ENCODE measurements around the gene SNAP25. TPM values are rescaled to one million over a fixed set of nuclear protein-coding genes. Genes with fewer than 3 reads are reported as not detected.

The SNAP25 gene
- total RNA-seq, 2 donors from 2014 or later, result 1.3 to 4.7 TPM

- Histone ChIP-seq H3K4me3 (no peak overlapping the region), H3K4me1 (ENCODE audit: control insufficient read depth in 1 of 2, low read depth in 2 of 2) (no peaks in the 10 kb centered on the region), H3K27me3 (replicated peaks; ENCODE audit: insufficient read depth) (no peaks in the 10 kb centered on the region), H3K27ac (no peak overlapping the region), H3K36me3 (no peaks in the 10 kb centered on the region), H3K9me3 (no peaks in the 10 kb centered on the region)
- ATAC-seq (ENCODE audit: insufficient number of reproducible peaks, low FRiP score, low read depth) (no peak), DNase-seq (ENCODE audit: low spot score) (no peak)
- TF ChIP-seq, protein P1, sequence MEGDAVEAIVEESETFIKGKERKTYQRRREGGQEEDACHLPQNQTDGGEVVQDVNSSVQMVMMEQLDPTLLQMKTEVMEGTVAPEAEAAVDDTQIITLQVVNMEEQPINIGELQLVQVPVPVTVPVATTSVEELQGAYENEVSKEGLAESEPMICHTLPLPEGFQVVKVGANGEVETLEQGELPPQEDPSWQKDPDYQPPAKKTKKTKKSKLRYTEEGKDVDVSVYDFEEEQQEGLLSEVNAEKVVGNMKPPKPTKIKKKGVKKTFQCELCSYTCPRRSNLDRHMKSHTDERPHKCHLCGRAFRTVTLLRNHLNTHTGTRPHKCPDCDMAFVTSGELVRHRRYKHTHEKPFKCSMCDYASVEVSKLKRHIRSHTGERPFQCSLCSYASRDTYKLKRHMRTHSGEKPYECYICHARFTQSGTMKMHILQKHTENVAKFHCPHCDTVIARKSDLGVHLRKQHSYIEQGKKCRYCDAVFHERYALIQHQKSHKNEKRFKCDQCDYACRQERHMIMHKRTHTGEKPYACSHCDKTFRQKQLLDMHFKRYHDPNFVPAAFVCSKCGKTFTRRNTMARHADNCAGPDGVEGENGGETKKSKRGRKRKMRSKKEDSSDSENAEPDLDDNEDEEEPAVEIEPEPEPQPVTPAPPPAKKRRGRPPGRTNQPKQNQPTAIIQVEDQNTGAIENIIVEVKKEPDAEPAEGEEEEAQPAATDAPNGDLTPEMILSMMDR (IDR thresholded peaks at IDR 0.05), result no peak
These were observed 120.0 kb downstream of the SNAP25 start for GRCh38 chr20:10338426-10339180.

GRCh38 chr20:10339609-10340008 is 121.0 kb downstream of the SNAP25 start:
- H3K4me3 ChIP-seq, result no peak overlapping the region
- no peaks in the 10 kb centered on the region for H3K4me1 ChIP-seq (ENCODE audit: control insufficient read depth in 1 of 2, low read depth in 2 of 2)
- H3K9me3 ChIP-seq, result no peaks in the 10 kb centered on the region
- H3K36me3 ChIP-seq, result no peaks in the 10 kb centered on the region
- TF ChIP-seq, protein P1 (IDR thresholded peaks at IDR 0.05), result no peak
- ATAC-seq (ENCODE audit: insufficient number of reproducible peaks, low FRiP score, low read depth) (no peak), DNase-seq (ENCODE audit: low spot score) (no peak)
- no peak overlapping the region for H3K27ac ChIP-seq
- no peaks in the 10 kb centered on the region for H3K27me3 ChIP-seq (replicated peaks; ENCODE audit: insufficient read depth)

GRCh38 chr20:10342152-10342551 is 123.5 kb downstream of the SNAP25 start:
- no peak overlapping the region for H3K4me3 ChIP-seq
- no peak overlapping the region for H3K27ac ChIP-seq
- no peaks in the 10 kb centered on the region for H3K36me3 ChIP-seq
- DNase-seq (ENCODE audit: low spot score) (no peak), ATAC-seq (ENCODE audit: insufficient number of reproducible peaks, low FRiP score, low read depth) (no peak)
- H3K27me3 ChIP-seq (replicated peaks; ENCODE audit: insufficient read depth), result no peaks in the 10 kb centered on the region
- H3K9me3 ChIP-seq, result no peaks in the 10 kb centered on the region
- H3K4me1 ChIP-seq (ENCODE audit: control insufficient read depth in 1 of 2, low read depth in 2 of 2), result no peaks in the 10 kb centered on the region
- TF ChIP-seq, protein P1 (IDR thresholded peaks at IDR 0.05), result no peak

DNA sequence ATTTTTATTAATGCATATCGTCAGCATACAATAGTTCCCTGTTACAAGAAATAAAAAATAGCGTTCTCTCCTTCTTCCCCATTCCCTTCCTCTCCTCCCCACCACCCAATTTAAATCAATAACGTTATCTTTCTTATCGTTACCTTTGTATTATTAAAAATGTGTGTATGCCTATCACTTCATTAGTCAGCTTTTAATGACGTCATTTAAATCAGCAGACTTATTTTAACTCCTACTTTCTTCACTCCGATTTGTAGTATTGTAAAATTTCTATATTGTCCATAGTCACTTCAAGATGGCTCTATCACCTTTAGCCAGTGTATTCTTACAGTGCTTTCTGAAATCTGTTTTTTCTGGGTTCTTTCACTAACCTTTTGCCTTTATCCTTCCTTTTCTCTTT is 126.3 kb downstream of the SNAP25 start:
- Histone ChIP-seq H3K27ac (no peak overlapping the region), H3K27me3 (replicated peaks; ENCODE audit: insufficient read depth) (no peaks in the 10 kb centered on the region), H3K36me3 (no peaks in the 10 kb centered on the region), H3K9me3 (no peaks in the 10 kb centered on the region), H3K4me3 (no peak overlapping the region), H3K4me1 (ENCODE audit: control insufficient read depth in 1 of 2, low read depth in 2 of 2) (no peaks in the 10 kb centered on the region)
- TF ChIP-seq, protein P1 (IDR thresholded peaks at IDR 0.05), result no peak
- no peak for ATAC-seq (ENCODE audit: insufficient number of reproducible peaks, low FRiP score, low read depth)
- DNase-seq (ENCODE audit: low spot score), result no peak

DNA sequence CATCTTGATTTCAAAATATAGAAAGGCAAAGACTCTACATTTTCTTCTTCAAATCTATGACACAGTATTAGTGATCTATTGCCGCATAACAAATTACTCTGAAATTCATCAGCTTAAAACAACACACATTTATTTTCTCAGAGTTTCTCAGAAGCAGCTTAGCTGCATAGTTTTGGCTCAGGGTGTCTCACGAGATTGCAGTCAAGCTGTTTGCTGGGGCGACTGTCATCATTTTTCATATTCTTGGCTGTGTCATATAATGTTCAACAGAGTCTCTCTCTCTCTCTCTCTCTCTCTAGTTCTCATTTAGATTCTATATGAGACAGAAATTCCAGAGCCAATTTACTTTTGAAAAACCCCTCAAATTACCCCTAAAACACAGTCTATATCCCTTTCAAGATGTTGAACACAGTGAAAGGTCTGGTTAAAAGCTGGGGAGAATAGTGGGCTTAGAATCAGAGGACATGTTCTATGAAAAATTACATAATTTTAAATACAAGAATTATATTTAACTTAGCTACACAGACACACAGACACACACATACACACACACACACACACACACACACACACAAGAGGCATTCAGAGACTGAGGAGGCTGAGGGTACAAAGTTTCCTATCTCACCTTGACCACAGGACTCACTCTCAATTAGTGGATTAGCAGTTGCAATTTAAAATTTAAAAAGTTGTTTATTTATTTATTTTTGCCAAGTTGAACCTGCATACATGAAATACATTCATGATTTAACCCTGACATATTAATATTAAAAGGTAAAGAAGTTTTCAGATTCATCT is 128.7 kb downstream of the SNAP25 start:
- TF ChIP-seq, protein P1 (IDR thresholded peaks at IDR 0.05), result no peak
- no peak overlapping the region for H3K4me3 ChIP-seq
- no peaks in the 10 kb centered on the region for H3K9me3 ChIP-seq
- no peaks in the 10 kb centered on the region for H3K27me3 ChIP-seq (replicated peaks; ENCODE audit: insufficient read depth)
- no peak for DNase-seq (ENCODE audit: low spot score)
- no peak for ATAC-seq (ENCODE audit: insufficient number of reproducible peaks, low FRiP score, low read depth)
- H3K4me1 ChIP-seq (ENCODE audit: control insufficient read depth in 1 of 2, low read depth in 2 of 2), result peaks cover 0 to 2% of the 10 kb centered on the region in 2 donors
- no peaks in the 10 kb centered on the region for H3K36me3 ChIP-seq
- H3K27ac ChIP-seq, result no peak overlapping the region

All from thoracic aorta (tissue), 2 donors.